Activated naive CD4-positive, alpha-beta T cell treated with anti-CD3 and anti-CD28 coated beads, Interleukin-2, amount 50 U/mL, for 72 hours (primary cell): ENCODE data around the gene CYTH4. TPM values are rescaled to one million over a fixed set of nuclear protein-coding genes. Genes with fewer than 3 reads are reported as not detected.

Source experiments
- ATAC-seq, 2 donors: fragments of 150-1000 bp; cut with Tn5 transposase; 2 replicates each; pipeline ENCODE4 v1.10.0; 2021; ENCODE audit warnings: mild to moderate bottlenecking in 2 of 2, moderate library complexity in 2 of 2
- DNase-seq, 2 donors: peaks; one replicate each; pipeline ENCODE4 v3.0.0; 2021 to 2022; ENCODE audit warnings: low spot score in 2 of 2
- H3K27ac Mint-ChIP-seq, 2 donors: one replicate each; pipeline ENCODE4 v1.8.0; 2022; ENCODE audit warnings: mild to moderate bottlenecking in 2 of 2, mixed read lengths in 2 of 2
- H3K36me3 Mint-ChIP-seq, 2 donors: one replicate each; pipeline ENCODE4 v1.8.0; 2022; ENCODE audit warnings: mixed read lengths in 2 of 2
- H3K9me3 Mint-ChIP-seq, 2 donors: one replicate each; pipeline ENCODE4 v1.8.0; 2022; ENCODE audit warnings: mixed read lengths in 2 of 2
- total RNA-seq, 2 donors: library from RNA; stranded (reverse); gene quantifications; one replicate each; pipeline ENCODE4 v1.2.3, GENCODE V29; 2022

The CYTH4 gene
- total RNA-seq, 2 donors from 2014 or later, result 60.7 to 69.7 TPM

DNA sequence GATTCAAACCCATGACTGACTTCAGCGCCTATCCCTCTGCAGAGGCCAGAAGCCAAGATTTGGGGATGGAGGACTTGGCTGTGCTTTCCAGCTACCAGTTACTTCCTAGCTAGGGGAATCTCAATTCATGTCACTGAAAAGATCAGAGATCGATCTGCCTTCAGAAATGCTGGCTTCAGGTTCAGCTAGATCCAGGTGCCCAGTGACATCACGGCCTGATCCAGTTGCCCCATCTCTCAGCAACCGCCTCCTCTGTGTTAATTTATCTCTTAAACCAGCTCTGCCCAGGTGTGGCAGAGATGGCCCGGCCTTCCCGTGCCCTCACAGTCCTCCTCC is 24.2 kb downstream of the CYTH4 start:
- no peaks in the 10 kb centered on the region for H3K9me3 Mint-ChIP-seq
- H3K36me3 Mint-ChIP-seq, result peaks cover 12 to 45% of the 10 kb centered on the region in 2 donors
- ATAC-seq (no peak), DNase-seq (no peak)
- peak overlapping the region; percentile 98 to 99 for H3K27ac Mint-ChIP-seq

DNA sequence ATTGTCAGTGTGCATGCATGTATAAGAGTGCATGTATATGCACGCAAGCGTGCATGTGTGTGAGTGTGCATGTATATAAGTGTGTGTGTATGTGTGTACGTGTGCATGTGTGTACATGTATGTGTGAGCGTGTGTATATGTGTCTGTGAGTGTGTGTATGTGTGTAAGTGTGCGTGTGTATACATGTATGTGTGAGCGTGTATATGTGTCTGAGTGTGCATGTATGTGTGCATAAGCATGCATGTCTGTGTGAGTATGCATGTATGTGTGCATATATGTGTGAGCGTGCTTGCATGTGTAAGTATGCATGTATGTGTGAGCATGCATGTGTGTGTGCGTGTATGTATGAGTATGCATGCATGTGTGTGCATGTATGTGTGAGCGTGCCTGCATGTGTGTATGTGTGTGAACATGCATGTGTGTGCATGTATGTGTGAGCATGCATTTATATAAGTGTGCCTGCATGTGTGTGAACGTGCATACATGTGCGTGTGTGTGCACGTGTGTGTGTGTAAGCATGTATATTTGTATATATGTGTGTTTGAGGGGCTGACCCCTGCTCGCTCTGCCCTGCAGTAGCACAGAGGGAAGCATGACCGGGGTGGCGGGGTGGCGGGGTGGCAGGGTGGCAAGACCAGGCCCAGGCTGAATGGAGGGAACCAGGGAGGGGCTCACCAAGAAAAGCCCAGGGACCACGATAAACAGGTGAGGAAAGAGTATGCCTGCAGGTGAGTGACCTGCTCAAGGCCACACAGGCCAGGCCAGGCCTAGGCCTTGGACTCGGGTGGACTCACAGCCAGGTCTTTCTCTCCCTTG is 26.3 kb downstream of the CYTH4 start:
- Mint-ChIP-seq H3K27ac (peak overlapping the region in 1 of 2 donors; percentile 98), H3K9me3 (no peaks in the 10 kb centered on the region), H3K36me3 (peaks cover 12 to 39% of the 10 kb centered on the region in 2 donors)
- DNase-seq, result no peak
- ATAC-seq, result no peak

DNA sequence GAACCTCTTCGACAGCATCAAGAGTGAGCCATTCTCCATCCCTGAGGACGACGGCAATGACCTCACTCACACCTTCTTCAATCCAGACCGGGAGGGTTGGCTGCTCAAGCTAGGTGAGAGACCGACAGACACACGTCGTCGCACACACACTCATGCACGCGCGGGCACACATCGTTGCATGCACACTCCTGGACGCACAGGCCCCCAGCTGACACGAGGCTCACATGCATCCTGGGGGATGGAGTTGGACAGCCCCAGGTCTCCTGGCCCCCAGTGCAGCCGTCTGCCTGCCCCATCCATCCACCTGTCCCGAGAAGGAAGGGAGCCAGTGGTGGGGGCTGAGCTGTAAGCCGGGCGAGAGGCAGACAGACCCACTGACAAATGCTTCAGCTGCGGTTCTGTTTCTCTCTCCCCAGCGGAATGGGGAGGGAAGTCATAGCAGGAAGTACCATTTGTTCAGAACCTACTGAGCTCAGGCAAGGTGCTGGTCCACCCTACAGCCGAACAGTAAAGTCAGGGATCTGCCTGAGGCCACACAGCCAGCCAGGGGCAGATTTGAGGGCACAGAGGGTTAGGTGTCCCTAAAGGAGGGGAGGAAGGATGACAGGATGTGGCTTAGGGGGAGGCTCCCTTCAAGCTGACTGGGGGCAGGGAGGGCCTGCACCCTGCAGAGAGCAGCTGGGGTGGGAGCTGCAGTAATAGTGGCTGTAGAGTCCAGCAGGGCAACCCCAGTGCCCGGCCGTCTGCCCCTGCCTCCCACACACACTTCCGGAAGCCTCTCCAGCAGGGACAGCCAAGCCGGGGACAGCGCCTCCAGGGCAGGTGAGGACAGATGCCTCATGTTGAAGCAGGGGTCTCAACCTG is 27.1 kb downstream of the CYTH4 start:
- H3K36me3 Mint-ChIP-seq, result peaks cover 7 to 33% of the 10 kb centered on the region in 2 donors
- ATAC-seq, result peak in 1 of 2 donors; percentile 23
- no peak for DNase-seq
- peak overlapping the region; percentile 48 to 67 for H3K27ac Mint-ChIP-seq
- no peaks in the 10 kb centered on the region for H3K9me3 Mint-ChIP-seq

DNA sequence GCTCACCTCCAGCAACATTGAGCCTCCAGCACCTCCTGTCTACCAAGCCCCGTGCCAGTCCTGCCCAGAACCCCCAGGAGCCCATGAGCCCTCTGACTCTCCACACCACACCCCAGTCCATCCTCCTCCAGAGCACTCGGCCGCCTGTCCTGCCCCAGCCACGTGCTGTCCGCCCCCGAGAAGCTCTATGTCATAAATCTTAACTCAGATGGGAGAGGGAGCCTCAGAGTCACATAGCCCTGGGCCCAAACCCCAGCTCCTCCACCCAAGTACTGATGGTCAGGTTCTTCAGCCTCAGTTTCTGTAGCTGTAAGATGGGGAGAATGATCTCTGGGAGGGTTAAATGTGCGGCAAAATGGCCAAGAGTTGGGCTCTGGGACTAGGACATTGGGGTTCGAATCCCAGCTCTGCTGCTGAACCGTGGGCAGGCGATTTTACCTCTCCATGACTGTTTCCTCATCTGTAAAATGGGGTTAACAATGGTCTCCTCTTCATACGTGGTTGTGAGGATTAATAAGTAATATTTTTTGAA is 27.8 kb downstream of the CYTH4 start:
- DNase-seq (no peak), ATAC-seq (no peak)
- no peaks in the 10 kb centered on the region for H3K9me3 Mint-ChIP-seq
- H3K36me3 Mint-ChIP-seq, result peaks cover 7 to 31% of the 10 kb centered on the region in 2 donors
- H3K27ac Mint-ChIP-seq, result peak overlapping the region; percentile 48 to 67

DNA sequence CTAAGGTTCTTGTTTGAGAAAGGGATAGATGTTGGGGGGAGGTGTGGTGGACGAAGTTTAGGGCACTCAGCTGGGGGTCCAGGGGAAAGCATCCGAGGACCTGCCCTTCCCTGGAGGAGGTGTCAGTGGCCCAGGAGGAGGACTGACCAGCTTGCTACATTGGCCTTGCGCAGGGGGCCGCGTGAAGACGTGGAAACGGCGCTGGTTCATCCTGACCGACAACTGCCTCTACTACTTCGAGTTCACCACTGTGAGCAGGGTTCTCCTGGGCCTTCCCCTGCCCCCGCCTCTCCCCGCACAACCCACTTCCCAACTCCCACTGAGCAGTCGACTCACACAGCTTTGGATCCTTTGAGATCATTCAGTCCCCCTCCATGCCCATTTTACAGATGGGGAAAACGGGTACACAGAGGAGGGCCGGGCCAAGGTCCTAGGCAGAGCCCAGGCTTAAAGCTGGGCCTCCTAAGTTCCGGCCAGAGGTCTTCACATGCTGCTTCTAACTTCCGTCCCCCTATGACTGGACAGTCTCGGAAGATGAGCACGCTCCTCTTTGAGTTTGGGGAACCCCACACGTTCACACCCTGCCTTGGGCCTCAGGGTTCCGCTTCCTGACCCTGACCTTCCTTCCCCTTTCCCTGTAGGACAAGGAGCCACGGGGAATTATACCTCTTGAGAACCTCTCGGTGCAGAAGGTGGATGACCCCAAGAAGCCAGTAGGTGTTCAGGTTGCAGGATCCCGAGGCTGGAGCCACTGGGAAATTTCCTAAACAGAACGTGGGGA is 28.7 kb downstream of the CYTH4 start:
- no peak for DNase-seq
- peaks cover 7 to 23% of the 10 kb centered on the region in 2 donors for H3K36me3 Mint-ChIP-seq
- H3K27ac Mint-ChIP-seq, result peak overlapping the region in 1 of 2 donors; percentile 67
- H3K9me3 Mint-ChIP-seq, result no peaks in the 10 kb centered on the region
- no peak for ATAC-seq

DNA sequence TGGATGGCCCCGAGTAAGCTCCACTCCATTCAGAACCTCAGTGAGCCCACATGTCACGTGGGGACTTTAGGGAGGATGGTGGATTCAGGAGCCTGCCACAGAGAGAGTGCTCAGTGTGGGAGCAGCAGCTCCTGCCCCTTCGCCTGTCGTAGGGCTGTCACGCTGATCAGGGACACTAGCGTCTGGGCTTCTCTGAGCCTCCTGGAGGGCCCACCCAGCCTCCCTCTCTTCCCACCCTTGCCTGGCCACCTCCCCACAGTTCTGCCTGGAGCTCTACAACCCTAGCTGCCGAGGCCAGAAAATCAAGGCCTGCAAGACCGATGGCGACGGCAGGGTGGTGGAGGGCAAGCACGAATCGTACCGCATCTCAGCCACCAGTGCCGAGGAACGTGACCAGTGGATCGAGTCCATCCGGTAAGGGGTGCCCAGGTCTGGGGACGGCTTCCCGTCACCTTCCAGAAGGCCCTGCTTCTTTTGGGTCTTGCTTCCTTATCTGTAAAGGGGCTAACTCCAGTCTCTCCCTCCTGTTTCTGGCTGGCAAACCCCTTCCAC is 29.5 kb downstream of the CYTH4 start:
- DNase-seq (no peak), ATAC-seq (no peak)
- Mint-ChIP-seq H3K36me3 (peaks cover 7 to 14% of the 10 kb centered on the region in 2 donors), H3K27ac (no peak overlapping the region), H3K9me3 (no peaks in the 10 kb centered on the region)

DNA sequence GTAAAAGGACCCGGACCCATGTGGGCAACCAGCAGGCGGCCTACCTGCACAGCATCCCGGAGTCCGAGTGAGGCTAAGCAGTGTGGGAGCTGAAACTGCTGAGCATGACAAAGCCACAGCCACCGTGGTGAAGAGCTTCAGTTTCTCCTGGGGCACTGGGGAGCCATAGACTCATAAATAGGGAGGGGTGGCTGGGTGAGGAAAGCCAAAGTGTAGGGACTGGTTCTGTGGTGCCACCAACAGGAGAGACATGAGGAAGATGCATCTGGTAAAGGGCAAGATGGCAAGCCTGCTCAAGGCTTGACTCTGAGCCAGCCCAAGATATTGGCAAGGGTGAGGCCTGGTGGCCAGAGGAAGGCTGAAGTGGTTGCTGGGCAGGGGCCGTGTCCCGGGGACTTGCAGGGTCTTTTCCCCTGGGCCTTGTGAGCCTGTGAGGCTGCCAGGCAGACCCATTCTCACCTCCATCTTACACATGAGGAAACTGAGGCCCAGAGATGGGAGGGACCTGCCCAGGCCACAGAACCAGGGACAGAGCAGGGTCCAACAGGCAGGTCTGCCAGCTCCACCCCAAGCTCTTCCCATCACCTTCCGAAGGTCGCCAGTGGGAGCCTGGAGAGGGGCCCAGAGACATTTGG is 30.4 kb downstream of the CYTH4 start:
- H3K36me3 Mint-ChIP-seq, result peaks cover 7 to 14% of the 10 kb centered on the region in 2 donors
- peak in 1 of 2 donors; percentile 3 for ATAC-seq
- no peaks in the 10 kb centered on the region for H3K9me3 Mint-ChIP-seq
- no peak for DNase-seq
- no peak overlapping the region for H3K27ac Mint-ChIP-seq

DNA sequence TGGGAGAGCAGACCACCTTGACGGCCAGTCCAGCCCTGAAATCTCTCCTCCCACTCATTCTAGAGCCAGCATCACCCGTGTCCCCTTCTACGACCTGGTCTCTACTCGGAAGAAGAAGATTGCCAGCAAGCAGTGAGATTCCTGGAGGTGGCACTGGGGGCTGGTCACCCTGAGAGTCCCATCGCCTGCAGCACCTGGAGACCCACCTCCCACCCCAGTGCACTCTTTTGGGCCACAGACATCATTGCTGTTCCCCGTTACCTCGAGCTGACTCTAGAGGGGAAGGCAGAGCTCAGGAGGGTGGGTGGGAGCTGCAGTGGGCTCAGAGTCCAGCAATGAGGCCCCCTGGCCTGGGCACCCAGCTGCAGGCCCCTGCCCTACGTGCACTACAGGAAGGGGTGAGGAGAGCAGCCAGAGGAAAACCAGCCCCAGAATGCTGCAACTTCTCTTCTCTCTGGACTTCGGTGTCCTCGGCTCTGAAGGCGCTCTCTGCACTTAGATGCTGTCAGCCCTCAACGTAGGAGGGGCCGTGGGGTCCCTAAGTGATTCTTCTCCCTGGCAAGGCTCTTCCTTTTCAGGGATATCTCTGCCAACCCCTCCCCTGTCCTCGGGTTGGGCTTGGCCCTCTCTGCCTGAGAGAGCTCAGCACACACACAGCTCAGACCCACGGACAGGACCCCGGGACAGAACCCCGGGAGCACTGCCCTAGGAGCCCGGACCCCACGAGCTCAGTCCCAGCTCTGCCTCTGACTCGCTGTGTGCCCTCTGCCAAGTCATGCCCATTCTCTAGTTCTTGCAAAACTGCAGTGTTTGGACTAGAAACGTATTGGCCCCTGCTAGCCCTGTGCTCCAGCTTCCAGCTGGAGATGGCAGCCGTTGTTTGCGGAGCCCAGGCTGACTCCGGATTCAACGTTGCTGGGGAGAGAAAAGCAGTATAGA is 31.3 kb downstream of the CYTH4 start:
- no peaks in the 10 kb centered on the region for H3K9me3 Mint-ChIP-seq
- ATAC-seq, result no peak

DNA sequence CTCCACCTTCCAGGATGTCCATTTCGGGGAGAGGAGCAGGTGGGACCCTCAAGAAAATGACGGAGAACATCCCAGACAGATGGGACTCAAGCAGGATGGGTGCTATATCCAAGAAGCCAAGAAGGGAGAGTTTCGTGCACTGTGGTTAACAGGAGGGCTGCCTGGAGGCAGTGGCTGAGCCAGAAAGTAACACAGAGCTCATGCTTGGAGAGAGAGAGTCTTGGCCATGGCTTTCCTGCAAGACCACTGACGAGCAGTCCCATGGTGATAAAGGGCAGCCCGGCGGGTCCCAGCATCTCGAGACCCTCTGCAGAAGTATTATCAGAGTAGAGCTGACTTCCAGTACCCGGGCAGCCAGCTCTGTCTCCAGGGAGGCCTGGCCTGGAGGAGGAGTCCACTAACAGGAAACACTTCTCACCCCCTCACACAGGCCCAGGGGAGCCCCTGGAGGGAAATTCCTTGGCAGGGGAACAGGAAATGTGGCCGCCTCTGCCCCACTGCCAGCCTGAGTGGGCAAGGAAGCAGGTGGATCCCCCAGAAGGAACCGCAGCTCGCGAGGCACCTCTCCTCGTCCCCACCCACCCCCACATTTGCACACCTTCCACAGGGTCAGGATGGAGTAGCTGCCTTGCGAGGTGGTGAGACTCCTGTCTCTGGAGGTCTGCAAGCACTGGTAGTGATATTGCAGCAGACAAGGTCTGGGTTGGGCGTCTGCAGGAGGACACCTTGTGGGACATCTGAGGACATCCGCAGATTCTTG is 32.2 kb downstream of the CYTH4 start:
- Mint-ChIP-seq H3K27ac (peak overlapping the region; percentile 64 to 89), H3K9me3 (no peaks in the 10 kb centered on the region), H3K36me3 (peaks cover 0 to 9% of the 10 kb centered on the region in 2 donors)
- ATAC-seq, result peak; percentile 17 to 67
- DNase-seq, result peak in 1 of 2 donors; percentile 81

More for the DNA sequence above, 31.3 kb downstream of the CYTH4 start:
- DNase-seq, result no peak
- Mint-ChIP-seq H3K27ac (peak overlapping the region; percentile 45 to 64), H3K36me3 (peaks cover 0 to 14% of the 10 kb centered on the region in 2 donors)

DNA sequence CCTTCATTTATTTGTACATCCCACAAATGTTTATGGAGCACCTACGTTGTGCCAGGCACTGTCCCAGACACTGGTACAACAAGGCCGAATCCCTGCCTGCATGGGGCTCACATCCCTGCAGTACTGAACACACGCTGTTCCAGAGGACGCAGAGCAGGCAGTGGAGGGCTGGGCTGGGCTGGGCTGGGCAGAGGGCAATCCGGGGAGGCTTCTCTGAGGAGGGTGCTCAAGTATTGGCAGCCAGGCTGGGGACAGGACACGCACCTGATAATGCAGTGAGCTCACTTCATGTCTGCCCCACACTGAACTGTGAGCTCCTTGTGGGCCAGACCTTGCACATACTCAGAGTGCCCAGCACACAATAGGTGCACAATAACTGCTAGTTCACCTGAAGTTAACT is 34.1 kb downstream of the CYTH4 start:
- ATAC-seq (peak; percentile 4 to 30), DNase-seq (no peak)
- H3K36me3 Mint-ChIP-seq, result peaks cover 0 to 5% of the 10 kb centered on the region in 2 donors
- H3K27ac Mint-ChIP-seq, result peak overlapping the region in 1 of 2 donors; percentile 49
- no peaks in the 10 kb centered on the region for H3K9me3 Mint-ChIP-seq

DNA sequence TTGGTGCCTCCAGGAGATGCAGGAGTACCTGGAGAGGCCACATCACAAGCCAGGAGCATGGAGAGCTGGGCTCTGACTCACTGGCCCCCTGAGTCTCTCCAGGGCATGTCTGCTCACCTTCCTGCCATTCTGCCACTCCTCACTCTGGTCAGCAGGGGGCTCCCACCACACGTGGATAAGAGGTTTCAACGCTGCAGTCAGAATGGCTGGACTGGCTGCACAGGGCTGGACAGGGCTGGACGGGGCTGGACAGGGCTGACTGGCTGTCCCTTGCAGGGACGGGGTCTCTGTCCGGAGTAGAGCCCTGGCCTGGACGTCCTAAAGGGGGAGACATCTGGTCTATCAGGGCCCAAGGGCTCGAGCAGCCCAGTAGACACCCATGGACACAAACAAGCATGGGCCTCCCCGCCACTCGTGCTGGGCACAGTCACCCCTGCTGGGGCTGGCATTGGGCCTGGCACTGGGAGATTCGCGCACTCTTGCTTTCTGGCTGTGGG is 34.6 kb downstream of the CYTH4 start:
- Mint-ChIP-seq H3K36me3 (peaks cover 0 to 5% of the 10 kb centered on the region in 2 donors), H3K27ac (peak overlapping the region in 1 of 2 donors; percentile 49), H3K9me3 (no peaks in the 10 kb centered on the region)
- DNase-seq, result peak; percentile 77
- ATAC-seq, result peak; percentile 73 to 81

DNA sequence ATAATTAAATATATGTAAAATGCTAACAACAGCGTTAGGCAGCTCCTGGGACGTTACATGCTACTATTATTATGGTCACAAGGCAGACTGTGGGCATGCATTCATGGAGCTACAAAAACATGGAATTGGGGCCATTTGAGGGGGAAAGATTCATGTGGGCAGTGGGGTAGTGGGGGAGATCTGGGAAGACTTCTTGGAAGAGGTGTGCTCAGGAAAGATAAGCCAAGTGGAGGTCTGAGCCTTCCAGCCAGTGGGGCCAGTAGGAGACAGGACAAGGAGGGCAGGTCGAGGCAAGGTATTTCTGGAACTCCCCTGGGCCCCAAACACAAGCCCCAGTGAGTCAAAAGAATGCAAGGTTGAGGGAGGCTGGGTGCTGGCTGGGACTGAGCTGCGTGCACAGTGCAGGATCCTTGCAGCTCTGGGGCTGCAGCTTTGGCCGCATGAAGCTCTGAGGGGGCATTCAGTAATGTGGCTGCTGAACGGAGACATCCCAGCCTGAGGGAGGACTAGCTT is 35.4 kb downstream of the CYTH4 start:
- ATAC-seq, result no peak
- no peaks in the 10 kb centered on the region for H3K9me3 Mint-ChIP-seq
- no peak overlapping the region for H3K27ac Mint-ChIP-seq
- DNase-seq, result no peak
- no peaks in the 10 kb centered on the region for H3K36me3 Mint-ChIP-seq

DNA sequence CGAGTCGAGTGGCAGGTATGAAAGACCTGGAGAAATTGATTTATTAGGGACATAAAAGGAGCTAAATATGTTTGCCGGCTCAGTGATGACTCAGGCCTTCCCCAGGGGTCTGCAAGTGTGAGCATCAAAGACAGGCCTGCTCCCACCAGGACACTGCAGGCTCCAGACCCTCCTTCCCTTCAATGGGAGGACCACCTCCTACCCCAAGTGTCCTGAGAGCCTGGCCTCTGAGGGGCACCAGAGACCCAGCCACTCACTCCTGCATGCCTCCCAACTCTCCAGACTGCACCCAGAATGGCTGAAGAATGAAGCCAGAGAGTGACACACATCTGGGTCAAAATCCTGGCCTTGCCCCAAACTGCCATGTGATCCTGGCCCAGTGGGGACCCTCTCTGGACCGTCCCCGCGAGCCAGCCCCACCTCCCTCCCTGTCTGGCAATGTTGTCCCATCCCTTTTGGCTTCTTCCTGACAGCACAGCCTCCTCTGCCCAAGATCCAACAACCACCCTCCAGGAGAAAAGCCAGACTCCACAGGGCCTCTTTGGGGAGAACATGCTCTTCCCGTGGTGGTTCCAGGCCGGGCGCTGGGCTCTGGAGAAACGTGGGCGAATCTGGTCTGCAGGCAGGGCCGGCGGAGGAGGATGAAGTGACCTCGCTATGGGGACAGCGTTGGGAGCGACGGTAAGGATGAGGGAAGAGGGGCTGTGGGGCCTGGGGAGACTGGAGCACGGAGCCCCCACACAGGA is 36.2 kb downstream of the CYTH4 start:
- DNase-seq (no peak), ATAC-seq (no peak)
- no peaks in the 10 kb centered on the region for H3K9me3 Mint-ChIP-seq
- peak overlapping the region in 1 of 2 donors; percentile 22 for H3K27ac Mint-ChIP-seq
- no peaks in the 10 kb centered on the region for H3K36me3 Mint-ChIP-seq
